ENCODE results near the gene ARHGEF4.

ARHGEF4 gene

GRCh38 chr2:130841741-130842365 is 5.1 kb downstream of the ARHGEF4 start:
- ChIA-PET CTCF (interaction anchor here (0.7 kb wide), 1 partner anchor 886 kb away, joined by 3 read pairs; no protein-coding TSS in a partner anchor), POLR2A (no interaction called here)
- DNase-seq (ENCODE audit: extremely low spot score) = no peak
- no peak for TF ChIP-seq FOXM1 (IDR thresholded peaks at IDR 0.05; ENCODE audit: borderline replicate concordance)
- TF ChIP-seq BHLHE40 (IDR thresholded peaks at IDR 0.05; ENCODE audit: borderline replicate concordance) = no peak
- no peak for TF ChIP-seq NFRKB (IDR thresholded peaks at IDR 0.05)
- TF ChIP-seq SP1 (IDR thresholded peaks at IDR 0.05) = no peak
- no peak for TF ChIP-seq ELF4 (IDR thresholded peaks at IDR 0.05)
- no peak for TF ChIP-seq FOXK2 (IDR thresholded peaks at IDR 0.05)

DNA sequence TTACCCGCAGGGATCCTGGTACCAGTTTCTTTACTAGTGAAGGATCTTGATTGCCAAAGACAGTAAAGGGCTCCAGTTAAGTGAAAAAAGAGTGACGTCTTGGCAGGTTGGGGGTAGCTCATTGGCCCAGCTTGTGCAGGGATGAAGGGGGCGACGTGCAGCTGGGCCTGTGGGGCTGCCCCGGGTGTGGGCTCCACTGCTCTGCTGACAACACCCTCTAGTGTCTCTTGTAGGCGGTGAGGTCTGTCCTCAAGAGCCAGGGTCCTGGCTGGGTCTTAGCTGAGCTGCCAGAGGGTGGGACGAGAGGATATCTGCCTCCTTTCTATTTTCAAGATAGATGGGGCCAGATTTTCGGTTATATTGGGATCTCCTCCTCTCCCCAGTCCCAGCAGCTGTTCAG is 6.1 kb downstream of the ARHGEF4 start:
- no peak for TF ChIP-seq L3MBTL2 (conservative IDR thresholded peaks at IDR 0.05)
- TF ChIP-seq ELF4 (IDR thresholded peaks at IDR 0.05) = no peak
- TF ChIP-seq ARNT (IDR thresholded peaks at IDR 0.05) = no peak
- TF ChIP-seq, protein P1, sequence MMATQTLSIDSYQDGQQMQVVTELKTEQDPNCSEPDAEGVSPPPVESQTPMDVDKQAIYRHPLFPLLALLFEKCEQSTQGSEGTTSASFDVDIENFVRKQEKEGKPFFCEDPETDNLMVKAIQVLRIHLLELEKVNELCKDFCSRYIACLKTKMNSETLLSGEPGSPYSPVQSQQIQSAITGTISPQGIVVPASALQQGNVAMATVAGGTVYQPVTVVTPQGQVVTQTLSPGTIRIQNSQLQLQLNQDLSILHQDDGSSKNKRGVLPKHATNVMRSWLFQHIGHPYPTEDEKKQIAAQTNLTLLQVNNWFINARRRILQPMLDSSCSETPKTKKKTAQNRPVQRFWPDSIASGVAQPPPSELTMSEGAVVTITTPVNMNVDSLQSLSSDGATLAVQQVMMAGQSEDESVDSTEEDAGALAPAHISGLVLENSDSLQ (IDR thresholded peaks at IDR 0.05) = no peak
- no peak for TF ChIP-seq HDGF (IDR thresholded peaks at IDR 0.05; ENCODE audit: borderline replicate concordance)
- no peak for TF ChIP-seq FOXM1 (IDR thresholded peaks at IDR 0.05; ENCODE audit: borderline replicate concordance)
- TF ChIP-seq LEF1 (IDR thresholded peaks at IDR 0.05; ENCODE audit: borderline replicate concordance) = no peak
- no peak for TF ChIP-seq BHLHE40 (IDR thresholded peaks at IDR 0.05; ENCODE audit: borderline replicate concordance)
- no peak for TF ChIP-seq FOXA1 (IDR thresholded peaks at IDR 0.05)
- TF ChIP-seq SP1 (IDR thresholded peaks at IDR 0.05) = no peak
- TF ChIP-seq TARDBP (IDR thresholded peaks at IDR 0.05) = no peak
- ChIA-PET POLR2A (no interaction called here), CTCF (no interaction called here)
- DNase-seq (ENCODE audit: extremely low spot score) = no peak

- DNase-seq (ENCODE audit: extremely low spot score) = no peak
- ChIA-PET POLR2A (no interaction called here), CTCF (no interaction called here)
- TF ChIP-seq NFRKB (IDR thresholded peaks at IDR 0.05) (no peak), TARDBP (IDR thresholded peaks at IDR 0.05) (no peak), HDGF (IDR thresholded peaks at IDR 0.05; ENCODE audit: borderline replicate concordance) (no peak), ELF4 (IDR thresholded peaks at IDR 0.05) (no peak), ARNT (IDR thresholded peaks at IDR 0.05) (no peak), FOXK2 (IDR thresholded peaks at IDR 0.05) (no peak), CTBP1 (IDR thresholded peaks at IDR 0.05; ENCODE audit: borderline replicate concordance) (no peak), SP1 (IDR thresholded peaks at IDR 0.05) (no peak), L3MBTL2 (conservative IDR thresholded peaks at IDR 0.05) (no peak), LEF1 (IDR thresholded peaks at IDR 0.05; ENCODE audit: borderline replicate concordance) (no peak), BHLHE40 (IDR thresholded peaks at IDR 0.05; ENCODE audit: borderline replicate concordance) (no peak), ZNF384 (IDR thresholded peaks at IDR 0.05) (no peak), SUZ12 (IDR thresholded peaks at IDR 0.05) (no peak), FOXA1 (IDR thresholded peaks at IDR 0.05) (no peak)
- TF ChIP-seq, protein P1 (IDR thresholded peaks at IDR 0.05) = no peak
Measured at GRCh38 chr2:130843321-130843985, 6.7 kb downstream of the ARHGEF4 start.

- POLR2A ChIA-PET = no interaction called here
- CTCF ChIA-PET = no interaction called here
- no peak for DNase-seq (ENCODE audit: extremely low spot score)
- TF ChIP-seq FOXA1 (IDR thresholded peaks at IDR 0.05) (no peak), NFRKB (IDR thresholded peaks at IDR 0.05) (no peak), SP1 (IDR thresholded peaks at IDR 0.05) (no peak), ZNF384 (IDR thresholded peaks at IDR 0.05) (no peak), LEF1 (IDR thresholded peaks at IDR 0.05; ENCODE audit: borderline replicate concordance) (no peak), L3MBTL2 (conservative IDR thresholded peaks at IDR 0.05) (no peak), ELF4 (IDR thresholded peaks at IDR 0.05) (no peak)
Measured at GRCh38 chr2:130844161-130844560, 7.4 kb downstream of the ARHGEF4 start.

- POLR2A ChIA-PET = no interaction called here
- no peak for DNase-seq (ENCODE audit: extremely low spot score)
- CTCF ChIA-PET = interaction anchor here (1.1 kb wide), 1 partner anchor 28 kb away, joined by 5 read pairs; no protein-coding TSS in a partner anchor
- TF ChIP-seq ARNT (IDR thresholded peaks at IDR 0.05) (no peak), LEF1 (IDR thresholded peaks at IDR 0.05; ENCODE audit: borderline replicate concordance) (no peak), CTBP1 (IDR thresholded peaks at IDR 0.05; ENCODE audit: borderline replicate concordance) (no peak), NFRKB (IDR thresholded peaks at IDR 0.05) (no peak), FOXA1 (IDR thresholded peaks at IDR 0.05) (no peak), SP1 (IDR thresholded peaks at IDR 0.05) (no peak), TARDBP (IDR thresholded peaks at IDR 0.05) (no peak), SUZ12 (IDR thresholded peaks at IDR 0.05) (no peak), ELF4 (IDR thresholded peaks at IDR 0.05) (no peak), HDGF (IDR thresholded peaks at IDR 0.05; ENCODE audit: borderline replicate concordance) (no peak), L3MBTL2 (conservative IDR thresholded peaks at IDR 0.05) (no peak), FOXM1 (IDR thresholded peaks at IDR 0.05; ENCODE audit: borderline replicate concordance) (no peak), FOXK2 (IDR thresholded peaks at IDR 0.05) (no peak), ZNF384 (IDR thresholded peaks at IDR 0.05) (no peak), BHLHE40 (IDR thresholded peaks at IDR 0.05; ENCODE audit: borderline replicate concordance) (no peak)
- TF ChIP-seq, protein P1 (IDR thresholded peaks at IDR 0.05) = no peak
Measured at GRCh38 chr2:130845505-130846085, 8.9 kb downstream of the ARHGEF4 start.

GRCh38 chr2:130846233-130846632 is 9.5 kb downstream of the ARHGEF4 start:
- TF ChIP-seq SP1 (IDR thresholded peaks at IDR 0.05) (no peak), SUZ12 (IDR thresholded peaks at IDR 0.05) (no peak), ELF4 (IDR thresholded peaks at IDR 0.05) (no peak), FOXK2 (IDR thresholded peaks at IDR 0.05) (no peak), BHLHE40 (IDR thresholded peaks at IDR 0.05; ENCODE audit: borderline replicate concordance) (no peak), ARNT (IDR thresholded peaks at IDR 0.05) (no peak), HDGF (IDR thresholded peaks at IDR 0.05; ENCODE audit: borderline replicate concordance) (no peak), L3MBTL2 (conservative IDR thresholded peaks at IDR 0.05) (no peak), FOXA1 (IDR thresholded peaks at IDR 0.05) (no peak), LEF1 (IDR thresholded peaks at IDR 0.05; ENCODE audit: borderline replicate concordance) (no peak), NFRKB (IDR thresholded peaks at IDR 0.05) (no peak), TARDBP (IDR thresholded peaks at IDR 0.05) (no peak), CTBP1 (IDR thresholded peaks at IDR 0.05; ENCODE audit: borderline replicate concordance) (no peak), ZNF384 (IDR thresholded peaks at IDR 0.05) (no peak), FOXM1 (IDR thresholded peaks at IDR 0.05; ENCODE audit: borderline replicate concordance) (no peak)
- TF ChIP-seq, protein P1 (IDR thresholded peaks at IDR 0.05) = no peak
- CTCF ChIA-PET = interaction anchor here (1.1 kb wide), 1 partner anchor 28 kb away, joined by 5 read pairs; no protein-coding TSS in a partner anchor
- DNase-seq (ENCODE audit: extremely low spot score) = no peak
- POLR2A ChIA-PET = no interaction called here

Measured in HEK293T (cell line).